A549 (cell line): Measurements from ENCODE around the gene KCNAB1. TPM values are rescaled to one million over a fixed set of nuclear protein-coding genes. Genes with fewer than 3 reads are reported as not detected.
A peak's percentile ranks its signal among the peaks of the same experiment; 100 is the strongest.
"Not testable (repeated sequence)": the region's sequence is repeated elsewhere in the genome, so short reads cannot be mapped to it uniquely, and the experiment has no call there.

Experiments used
- ATAC-seq, 2 experiments: fragments of 200-7000 bp in 1 of 2; fragments of >200 bp in 1 of 2; cut with Nextera tagmentation in 1 of 2; cut with Tn5 transposase in 1 of 2; 3 replicates each; pipeline versions ENCODE4 v1.8.0 to v1.9.1; 2018 to 2020; ENCODE audit warnings: mild to moderate bottlenecking in 1 of 2, moderate library complexity in 1 of 2
- CTCF ChIA-PET: fragments of 300-600 bp; sonication (Branson Sonifier 250); formaldehyde crosslinking; extraction: SDS; loops from one replicate; lab custom pipeline; 2021; ENCODE audit warnings: antibody characterized with exemption, inconsistent platforms; lab: Yijun Ruan, JAX
- POLR2A ChIA-PET: fragments of 350-600 bp; formaldehyde crosslinking; extraction: SDS; loops from one replicate; lab custom pipeline; 2021; ENCODE audit warnings: antibody characterized with exemption, inconsistent platforms; lab: Yijun Ruan, JAX
- DNase-seq, 2 experiments: peaks; one replicate each; pipeline versions ENCODE4 v3.0.0 to v3.0.0-alpha.2; 2011 to 2016; ENCODE audit warnings: low read depth in 1 of 2, low spot score in 1 of 2
- FAIRE-seq: peaks from 2 replicates; lab custom pipeline; 2011; peaks lifted over from hg19 to GRCh38; lab: Jason Lieb, UNC
- H3K27ac ChIP-seq, 2 experiments: fragments of >200 bp; sonication (Bioruptor Twin); formaldehyde crosslinking; 3 replicates each; pipeline ENCODE4 v1.5.1; 2016 to 2017
- H3K4me1 ChIP-seq: fragments of >200 bp; sonication (Bioruptor Twin); formaldehyde crosslinking; 3 replicates; pipeline ENCODE4 v1.6.1; 2016
- H3K4me2 ChIP-seq: fragments of >200 bp; sonication (Bioruptor Twin); formaldehyde crosslinking; 3 replicates; pipeline ENCODE4 v1.6.1; 2016
- H3K4me3 ChIP-seq: fragments of >200 bp; sonication (Bioruptor Twin); formaldehyde crosslinking; 3 replicates; pipeline ENCODE4 v1.5.1; 2016
- H3K9me3 ChIP-seq: fragments of >200 bp; sonication (Bioruptor Twin); formaldehyde crosslinking; 3 replicates; pipeline ENCODE4 v1.6.1; 2016
- CBX8 ChIP-seq: fragments of 200-600 bp; sonication (generic); IDR thresholded peaks from 2 replicates; pipeline ENCODE4 v1.6.1; 2016
- CEBPB ChIP-seq, 2 experiments: fragments of >200 bp in 1 of 2; sonication (Bioruptor Twin) in 1 of 2; formaldehyde crosslinking in 1 of 2; IDR thresholded peaks; 2 replicates each; pipeline ENCODE4 v1.6.1; 2012 to 2016
- EHF ChIP-seq: fragments of 250-450 bp; sonication (Bioruptor Pico); IDR thresholded peaks from 2 replicates; pipeline ENCODE4 v1.5.0; 2020; ENCODE audit warnings: mild to moderate bottlenecking
- EHMT2 ChIP-seq: fragments of 200-600 bp; sonication (generic); IDR thresholded peaks from 2 replicates; pipeline ENCODE4 v1.6.1; 2016; ENCODE audit warnings: antibody characterized with exemption, low read depth, mild to moderate bottlenecking, moderate library complexity
- FOSB ChIP-seq: fragments of 250-450 bp; sonication (Bioruptor Pico); IDR thresholded peaks from 2 replicates; pipeline ENCODE4 v1.5.0; 2020; ENCODE audit warnings: mild to moderate bottlenecking, moderate library complexity
- FOXS1 ChIP-seq: fragments of 250-450 bp; sonication (Bioruptor Pico); IDR thresholded peaks from 2 replicates; pipeline ENCODE4 v1.5.0; 2020; ENCODE audit warnings: mild to moderate bottlenecking, moderate library complexity
- HEYL ChIP-seq: fragments of 250-450 bp; sonication (Bioruptor Pico); IDR thresholded peaks from 2 replicates; pipeline ENCODE4 v1.8.0; 2021; ENCODE audit warnings: mild to moderate bottlenecking, moderate library complexity
- HOXA7 ChIP-seq: fragments of 250-450 bp; sonication (Bioruptor Pico); IDR thresholded peaks from 2 replicates; pipeline ENCODE4 v1.5.0; 2020; ENCODE audit warnings: mild to moderate bottlenecking, moderate library complexity
- KDM1A ChIP-seq: fragments of 200-600 bp; sonication (generic); IDR thresholded peaks from 2 replicates; pipeline ENCODE4 v1.6.1; 2016; ENCODE audit warnings: low read depth, mild to moderate bottlenecking
- MAZ ChIP-seq: fragments of 150-350 bp; IDR thresholded peaks from 2 replicates; pipeline ENCODE4 v1.6.1; 2014; ENCODE audit warnings: antibody characterized with exemption, low read depth, low read length, borderline replicate concordance
- NR3C1 ChIP-seq: fragments of >200 bp; sonication (Bioruptor Twin); formaldehyde crosslinking; IDR thresholded peaks from 3 replicates; pipeline ENCODE4 v1.6.1; 2017
- POLR2AphosphoS2 ChIP-seq: conservative IDR thresholded peaks from 2 replicates; pipeline ENCODE4 v1.6.1; 2012; ENCODE audit warnings: low read length, improper control_type of control experiment, inconsistent platforms
- RAD21 ChIP-seq, 2 experiments: fragments of >200 bp in 1 of 2; sonication (Bioruptor Twin) in 1 of 2; formaldehyde crosslinking in 1 of 2; IDR thresholded peaks in 1 of 2; conservative IDR thresholded peaks in 1 of 2; 2 replicates in 1 of 2; 3 replicates in 1 of 2; pipeline ENCODE4 v1.6.1; 2012 to 2018; ENCODE audit warnings: inconsistent platforms in 1 of 2
- SMC3 ChIP-seq: fragments of >200 bp; sonication (Bioruptor Twin); formaldehyde crosslinking; IDR thresholded peaks from 3 replicates; pipeline ENCODE4 v1.6.1; 2018; ENCODE audit warnings: inconsistent platforms
- ZC3H11A ChIP-seq: fragments of 450-650 bp; IDR thresholded peaks from 2 replicates; pipeline ENCODE4 v1.6.1; 2014; ENCODE audit warnings: antibody characterized with exemption, mild to moderate bottlenecking
- WGBS: methylation state at CpG from one replicate; pipeline ENCODE4 v1.1.6; 2017; ENCODE audit errors: missing lambda C conversion rate; 5-methylcytosine and 5-hydroxymethylcytosine counted together
- polyA plus RNA-seq, 4 experiments: library from polyadenylated mRNA; depleted of rRNA in 3 of 4; stranded (reverse); fragments of >200 nt; fragmentation: RNase III in 1 of 4; extraction: RNeasy Plus Mini Kit Qiagen cat#74134 plus additional on column Dnase treatment in 1 of 4; gene quantifications; 2 replicates in 3 of 4; 3 replicates in 1 of 4; pipeline ENCODE4 v1.2.3, GENCODE V29; 2011 to 2017
- TF ChIP-seq, protein P1 (sequence below): fragments of >200 bp; sonication (Bioruptor Twin); formaldehyde crosslinking; IDR thresholded peaks from 3 replicates; pipeline ENCODE4 v1.5.1; 2016
- TF ChIP-seq, protein P2 (sequence below): fragments of >200 bp; sonication (Bioruptor Twin); formaldehyde crosslinking; IDR thresholded peaks from 2 replicates; pipeline ENCODE4 v1.6.1; 2016
- TF ChIP-seq, protein P3 (sequence below): fragments of 200-600 bp; sonication (generic); IDR thresholded peaks from 2 replicates; pipeline ENCODE4 v1.6.1; 2016; ENCODE audit warnings: antibody characterized with exemption, mild to moderate bottlenecking, moderate library complexity
- TF ChIP-seq, protein P4 (sequence below): IDR thresholded peaks from 2 replicates; pipeline ENCODE4 v1.6.1; 2012

The KCNAB1 gene
- polyA plus RNA-seq, 2 of the 4 experiments (the other 2 are of a cell fraction), result not detected

DNA sequence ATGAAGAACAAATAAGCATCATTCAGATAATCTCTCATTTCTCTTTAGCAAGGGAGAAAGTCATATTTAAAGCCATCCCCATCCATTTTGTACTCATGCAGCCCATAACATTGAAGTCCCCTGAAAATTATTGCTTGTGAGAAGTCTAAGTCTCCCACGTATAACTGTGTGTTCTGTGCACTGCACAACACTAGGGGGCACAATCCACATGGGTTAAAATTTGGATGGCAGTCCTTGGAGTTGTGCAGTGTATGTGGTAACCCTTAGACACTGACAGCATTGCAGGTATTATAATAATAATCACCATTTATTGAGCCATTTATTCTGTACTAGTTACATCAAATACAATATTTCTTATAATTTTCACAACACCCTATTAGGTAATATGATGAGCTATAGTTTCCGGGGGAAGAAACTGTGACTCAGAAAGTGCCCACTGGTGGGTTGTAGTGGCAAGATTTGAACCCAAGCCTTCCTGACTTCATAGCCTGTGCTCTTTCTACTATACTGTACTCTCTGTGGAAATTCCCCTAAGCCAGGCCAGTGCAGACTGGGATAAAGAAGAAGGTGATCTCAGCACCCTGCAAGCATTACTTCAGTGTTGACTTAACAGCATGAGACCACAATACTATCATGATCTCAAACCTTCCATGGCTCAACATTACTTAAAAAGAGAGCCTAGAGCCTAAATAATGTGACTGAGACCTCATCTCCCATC, 15.7 kb downstream of the KCNAB1 start:
- peak; percentile 74 to 78; a peak in 5 of 6 replicates for ATAC-seq
- Histone ChIP-seq H3K9me3 (no peaks in the 10 kb centered on the region), H3K27ac (no peak overlapping the region), H3K4me1 (no peaks in the 10 kb centered on the region), H3K4me2 (no peak overlapping the region), H3K4me3 (no peak overlapping the region)
- TF ChIP-seq, protein P1, sequence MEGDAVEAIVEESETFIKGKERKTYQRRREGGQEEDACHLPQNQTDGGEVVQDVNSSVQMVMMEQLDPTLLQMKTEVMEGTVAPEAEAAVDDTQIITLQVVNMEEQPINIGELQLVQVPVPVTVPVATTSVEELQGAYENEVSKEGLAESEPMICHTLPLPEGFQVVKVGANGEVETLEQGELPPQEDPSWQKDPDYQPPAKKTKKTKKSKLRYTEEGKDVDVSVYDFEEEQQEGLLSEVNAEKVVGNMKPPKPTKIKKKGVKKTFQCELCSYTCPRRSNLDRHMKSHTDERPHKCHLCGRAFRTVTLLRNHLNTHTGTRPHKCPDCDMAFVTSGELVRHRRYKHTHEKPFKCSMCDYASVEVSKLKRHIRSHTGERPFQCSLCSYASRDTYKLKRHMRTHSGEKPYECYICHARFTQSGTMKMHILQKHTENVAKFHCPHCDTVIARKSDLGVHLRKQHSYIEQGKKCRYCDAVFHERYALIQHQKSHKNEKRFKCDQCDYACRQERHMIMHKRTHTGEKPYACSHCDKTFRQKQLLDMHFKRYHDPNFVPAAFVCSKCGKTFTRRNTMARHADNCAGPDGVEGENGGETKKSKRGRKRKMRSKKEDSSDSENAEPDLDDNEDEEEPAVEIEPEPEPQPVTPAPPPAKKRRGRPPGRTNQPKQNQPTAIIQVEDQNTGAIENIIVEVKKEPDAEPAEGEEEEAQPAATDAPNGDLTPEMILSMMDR, result peak; percentile 19; the same call in 2 of the 3 replicates
- TF ChIP-seq RAD21 (conservative IDR thresholded peaks at IDR 0.05 in 1 of 2, IDR thresholded peaks at IDR 0.05 in 1 of 2) (peak; percentile 21 to 34; a peak in 3 of 5 replicates), HEYL (no peak)
- no peak for FAIRE-seq
- CTCF ChIA-PET, result interaction anchor here (0.7 kb wide), 1 partner anchor 111 kb away, joined by 3 read pairs; no protein-coding TSS in a partner anchor
- POLR2A ChIA-PET, result no interaction called here
- 55% methylated on average over 2 of the region's 2 CpGs for WGBS
- peak in 1 of 2 experiments; percentile 12 for DNase-seq

DNA sequence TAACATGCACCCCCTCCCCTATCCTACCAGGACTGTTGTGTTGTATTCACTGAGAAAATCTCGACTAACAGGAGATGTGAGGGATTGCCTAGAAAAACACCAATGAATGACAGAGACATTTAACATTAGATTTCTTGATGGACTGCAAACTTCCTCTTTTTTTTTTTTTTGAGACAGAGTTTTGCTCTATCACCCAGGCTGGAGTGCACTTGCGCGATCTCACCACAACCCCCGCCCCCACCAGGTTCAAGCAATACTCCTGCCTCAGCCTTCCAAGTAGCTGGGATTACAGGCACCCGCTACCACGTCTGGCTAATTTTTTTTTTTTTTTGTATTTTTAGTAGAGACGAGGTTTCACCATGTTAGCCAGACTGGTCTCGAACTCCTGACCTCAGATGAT, 17.0 kb downstream of the KCNAB1 start:
- H3K9me3 ChIP-seq, H3K27ac ChIP-seq, H3K4me1 ChIP-seq, H3K4me3 ChIP-seq, DNase-seq, ATAC-seq, H3K4me2 ChIP-seq, POLR2A ChIA-PET, FAIRE-seq: not testable (repeated sequence)
- 30% methylated on average over 8 of the region's 8 CpGs for WGBS
- CTCF ChIA-PET, result interaction anchor here (0.6 to 1.4 kb wide), 4 partner anchors 10 to 57 kb away, joined by 3 to 8 read pairs (median 3); no protein-coding TSS in a partner anchor

DNA sequence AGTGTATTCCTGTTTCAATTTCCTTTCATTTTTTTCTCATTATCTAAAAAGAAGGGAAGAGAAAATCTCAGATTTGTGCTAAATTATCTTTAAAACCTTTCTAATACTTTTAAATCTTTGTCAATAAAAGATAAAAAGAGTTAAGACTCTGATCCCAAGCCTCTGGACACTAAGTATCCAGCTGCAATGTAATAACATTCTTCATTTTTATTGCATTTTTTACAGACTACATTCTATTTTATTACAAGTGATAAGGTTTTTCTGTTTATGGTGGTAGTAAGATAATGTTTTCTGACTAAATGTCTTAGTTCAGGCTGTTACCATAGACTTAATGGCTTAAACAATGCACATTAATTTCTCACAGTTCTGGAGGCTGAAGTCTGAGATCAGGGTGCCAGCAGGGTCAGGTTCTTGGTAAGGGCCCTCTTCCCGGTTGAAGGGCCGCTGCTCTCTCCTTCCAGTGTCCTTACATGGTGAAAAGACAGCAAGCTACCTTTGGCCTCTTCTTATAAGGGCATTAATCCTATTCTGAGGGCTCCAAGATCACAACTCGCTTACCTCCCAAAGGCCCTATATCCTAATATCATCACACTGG, 19.7 kb downstream of the KCNAB1 start:
- H3K4me3 ChIP-seq, result no peak overlapping the region
- no peak for FAIRE-seq
- DNase-seq, result no peak
- H3K4me1 ChIP-seq, result no peaks in the 10 kb centered on the region
- H3K27ac ChIP-seq, result no peak overlapping the region
- POLR2A ChIA-PET, result no interaction called here
- no peak for TF ChIP-seq SMC3
- TF ChIP-seq EHMT2, result no peak
- TF ChIP-seq ZC3H11A, result no peak
- no peak for TF ChIP-seq EHF (CRISPR knock-in tag)
- TF ChIP-seq CEBPB (IDR thresholded peaks at IDR 0.05), result no peak
- no peak for TF ChIP-seq CBX8
- TF ChIP-seq, protein P2, sequence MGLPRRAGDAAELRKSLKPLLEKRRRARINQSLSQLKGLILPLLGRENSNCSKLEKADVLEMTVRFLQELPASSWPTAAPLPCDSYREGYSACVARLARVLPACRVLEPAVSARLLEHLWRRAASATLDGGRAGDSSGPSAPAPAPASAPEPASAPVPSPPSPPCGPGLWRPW, result no peak
- TF ChIP-seq, protein P3, sequence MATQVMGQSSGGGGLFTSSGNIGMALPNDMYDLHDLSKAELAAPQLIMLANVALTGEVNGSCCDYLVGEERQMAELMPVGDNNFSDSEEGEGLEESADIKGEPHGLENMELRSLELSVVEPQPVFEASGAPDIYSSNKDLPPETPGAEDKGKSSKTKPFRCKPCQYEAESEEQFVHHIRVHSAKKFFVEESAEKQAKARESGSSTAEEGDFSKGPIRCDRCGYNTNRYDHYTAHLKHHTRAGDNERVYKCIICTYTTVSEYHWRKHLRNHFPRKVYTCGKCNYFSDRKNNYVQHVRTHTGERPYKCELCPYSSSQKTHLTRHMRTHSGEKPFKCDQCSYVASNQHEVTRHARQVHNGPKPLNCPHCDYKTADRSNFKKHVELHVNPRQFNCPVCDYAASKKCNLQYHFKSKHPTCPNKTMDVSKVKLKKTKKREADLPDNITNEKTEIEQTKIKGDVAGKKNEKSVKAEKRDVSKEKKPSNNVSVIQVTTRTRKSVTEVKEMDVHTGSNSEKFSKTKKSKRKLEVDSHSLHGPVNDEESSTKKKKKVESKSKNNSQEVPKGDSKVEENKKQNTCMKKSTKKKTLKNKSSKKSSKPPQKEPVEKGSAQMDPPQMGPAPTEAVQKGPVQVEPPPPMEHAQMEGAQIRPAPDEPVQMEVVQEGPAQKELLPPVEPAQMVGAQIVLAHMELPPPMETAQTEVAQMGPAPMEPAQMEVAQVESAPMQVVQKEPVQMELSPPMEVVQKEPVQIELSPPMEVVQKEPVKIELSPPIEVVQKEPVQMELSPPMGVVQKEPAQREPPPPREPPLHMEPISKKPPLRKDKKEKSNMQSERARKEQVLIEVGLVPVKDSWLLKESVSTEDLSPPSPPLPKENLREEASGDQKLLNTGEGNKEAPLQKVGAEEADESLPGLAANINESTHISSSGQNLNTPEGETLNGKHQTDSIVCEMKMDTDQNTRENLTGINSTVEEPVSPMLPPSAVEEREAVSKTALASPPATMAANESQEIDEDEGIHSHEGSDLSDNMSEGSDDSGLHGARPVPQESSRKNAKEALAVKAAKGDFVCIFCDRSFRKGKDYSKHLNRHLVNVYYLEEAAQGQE, result no peak
- no peak for TF ChIP-seq POLR2AphosphoS2
- no peak for TF ChIP-seq MAZ
- TF ChIP-seq, protein P4, sequence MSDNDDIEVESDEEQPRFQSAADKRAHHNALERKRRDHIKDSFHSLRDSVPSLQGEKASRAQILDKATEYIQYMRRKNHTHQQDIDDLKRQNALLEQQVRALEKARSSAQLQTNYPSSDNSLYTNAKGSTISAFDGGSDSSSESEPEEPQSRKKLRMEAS, result no peak
- no peak for TF ChIP-seq HEYL
- no peak for TF ChIP-seq KDM1A
- TF ChIP-seq FOXS1 (CRISPR knock-in tag), result no peak
- TF ChIP-seq NR3C1, result no peak
- TF ChIP-seq FOSB, result no peak
- TF ChIP-seq HOXA7 (CRISPR knock-in tag), result no peak
- H3K9me3 ChIP-seq, result no peaks in the 10 kb centered on the region
- CTCF ChIA-PET, result interaction anchor here (1.7 to 3.4 kb wide), 2 partner anchors 11 to 12 kb away, joined by 6 to 14 read pairs; no protein-coding TSS in a partner anchor
- no peak for ATAC-seq
- whole genome bisulfite sequencing, result 26% methylated on average over 3 of the region's 3 CpGs
- H3K4me2 ChIP-seq, result no peak overlapping the region
